Stimulated activated memory B cell treated with anti-CD40 and anti-IgM and Interleukin-4, amounts not matched to agents 10 μg/mL and 1 μg/mL and 100 μg/mL, for 72 hours (primary cell): Measurements from ENCODE around the gene BTG2.

Source experiments
- ATAC-seq: fragments of 150-1000 bp; cut with Tn5 transposase; 2 replicates; pipeline ENCODE4 v1.10.0; 2021
- H3K27ac Mint-ChIP-seq: one replicate; pipeline ENCODE4 v1.8.0; 2022; ENCODE audit warnings: mild to moderate bottlenecking, mixed read lengths
- H3K27me3 Mint-ChIP-seq: one replicate; pipeline ENCODE4 v1.8.0; 2022; ENCODE audit warnings: mixed read lengths
- H3K36me3 Mint-ChIP-seq: one replicate; pipeline ENCODE4 v1.8.0; 2022; ENCODE audit warnings: mixed read lengths
- H3K4me1 Mint-ChIP-seq: one replicate; pipeline ENCODE4 v1.8.0; 2022; ENCODE audit warnings: mixed read lengths
- H3K4me3 Mint-ChIP-seq: one replicate; pipeline ENCODE4 v1.8.0; 2022; ENCODE audit warnings: mild to moderate bottlenecking, moderate library complexity, mixed read lengths
- H3K9me3 Mint-ChIP-seq: one replicate; pipeline ENCODE4 v1.8.0; 2022; ENCODE audit warnings: mixed read lengths

Gene BTG2

GRCh38 chr1:203351037-203351625 is 45.8 kb downstream of the BTG2 start, which contains the start of gene FMOD:
FMOD (minus strand) TSS chr1:203351122; CDS start chr1:203348270, 2,852 bp downstream.
- peaks cover 61% of the 10 kb centered on the region for H3K27me3 Mint-ChIP-seq

GRCh38 chr1:203353486-203353885 is 48.2 kb downstream of the BTG2 start:
- peaks cover 18% of the 10 kb centered on the region for H3K4me1 Mint-ChIP-seq
- H3K27ac Mint-ChIP-seq, result no peak overlapping the region
- H3K4me3 Mint-ChIP-seq, result no peak overlapping the region
- H3K27me3 Mint-ChIP-seq, result peaks cover 37% of the 10 kb centered on the region
- no peaks in the 10 kb centered on the region for H3K36me3 Mint-ChIP-seq
- ATAC-seq, result no peak
- H3K9me3 Mint-ChIP-seq, result peaks cover 5% of the 10 kb centered on the region

More at GRCh38 chr1:203351037-203351625, 45.8 kb downstream of the BTG2 start, which contains the start of gene FMOD:
- H3K27ac Mint-ChIP-seq, result peak within 1 kb of the TSS; percentile 52
- H3K9me3 Mint-ChIP-seq, result peaks cover 3% of the 10 kb centered on the region
- peaks cover 18% of the 10 kb centered on the region for H3K4me1 Mint-ChIP-seq
- peak within 1 kb of the TSS; percentile 58 for H3K4me3 Mint-ChIP-seq
- H3K36me3 Mint-ChIP-seq, result no peaks in the 10 kb centered on the region
- ATAC-seq, result peak; percentile 44

- Mint-ChIP-seq H3K4me1 (peaks cover 18% of the 10 kb centered on the region), H3K27ac (no peak overlapping the region), H3K4me3 (no peak overlapping the region), H3K36me3 (no peaks in the 10 kb centered on the region), H3K27me3 (peaks cover 36% of the 10 kb centered on the region), H3K9me3 (peaks cover 5% of the 10 kb centered on the region)
- no peak for ATAC-seq
These were observed 48.9 kb downstream of the BTG2 start for GRCh38 chr1:203354246-203354645.

- no peaks in the 10 kb centered on the region for H3K36me3 Mint-ChIP-seq
- peaks cover 5% of the 10 kb centered on the region for H3K9me3 Mint-ChIP-seq
- no peak for ATAC-seq
- H3K4me3 Mint-ChIP-seq, result no peak overlapping the region
- no peak overlapping the region for H3K27ac Mint-ChIP-seq
- H3K4me1 Mint-ChIP-seq, result peaks cover 22% of the 10 kb centered on the region
- peaks cover 8% of the 10 kb centered on the region for H3K27me3 Mint-ChIP-seq
These were observed 53.8 kb downstream of the BTG2 start for GRCh38 chr1:203359010-203359571.
